ENCODE results near the gene HNRNPH3. TPM values are rescaled to one million over a fixed set of nuclear protein-coding genes. Genes with fewer than 3 reads are reported as not detected.

Gene HNRNPH3
- total RNA-seq, 4 donors from 2014 or later: 10.7 to 43.6 (median 37.0) TPM

DNA sequence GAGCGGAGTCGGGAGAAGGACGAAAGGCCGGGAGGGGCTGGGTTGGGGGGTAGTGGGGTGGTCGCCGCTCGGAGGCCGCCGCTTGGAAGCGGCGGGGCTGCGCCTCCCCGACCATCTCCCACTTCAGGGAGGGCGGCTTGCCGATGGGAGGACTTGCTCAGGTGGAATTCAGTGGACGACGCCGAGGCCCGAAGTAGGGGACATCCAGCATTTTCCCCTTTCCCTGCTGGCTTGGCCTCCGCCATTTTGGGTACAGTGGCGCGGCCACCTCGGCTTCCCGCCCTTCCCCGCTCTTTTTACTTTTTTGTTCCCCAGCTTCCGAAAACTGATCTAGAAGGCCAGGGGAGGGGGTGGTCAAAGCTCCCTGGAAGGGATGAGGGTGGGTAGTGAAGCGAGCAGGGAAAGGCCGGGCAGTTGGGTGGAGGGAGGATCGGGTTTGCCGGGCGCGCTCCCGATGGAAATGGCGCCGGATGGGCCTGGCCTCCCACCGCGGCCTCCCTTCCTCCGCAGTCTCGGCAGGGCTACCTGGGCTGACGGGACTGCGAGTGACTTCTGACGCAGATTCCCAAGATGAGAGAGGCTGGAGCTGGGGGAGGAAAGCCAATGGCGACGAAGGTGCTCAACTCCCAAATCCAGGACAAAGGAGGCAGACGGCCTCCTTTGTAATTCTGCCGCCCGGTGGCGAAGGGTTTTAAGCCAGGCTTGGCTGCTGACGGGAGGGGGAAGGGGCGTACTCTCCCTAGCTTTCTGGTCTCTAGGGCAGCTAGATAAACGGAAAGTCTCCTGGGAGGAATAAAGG is 594 bp downstream of the HNRNPH3 start, which contains the start of gene PBLD:
PBLD (minus strand) TSS at position 670 of the 799 bp plus-strand sequence. CDS start 26,084 bp downstream, outside the sequence.
- H3K27me3 ChIP-seq: no peaks in the 10 kb centered on the region
- H3K4me3 ChIP-seq: peak within 1 kb of the TSS; percentile 75 to 98 (median 86)
- intact Hi-C loops (cut with DNase I): no loop called here
- H3K36me3 ChIP-seq: no peaks in the 10 kb centered on the region
- peak in 2 of 4 donors; percentile 21 to 68 for TF ChIP-seq POLR2A (IDR thresholded peaks at IDR 0.05)
- TF ChIP-seq, protein P1, sequence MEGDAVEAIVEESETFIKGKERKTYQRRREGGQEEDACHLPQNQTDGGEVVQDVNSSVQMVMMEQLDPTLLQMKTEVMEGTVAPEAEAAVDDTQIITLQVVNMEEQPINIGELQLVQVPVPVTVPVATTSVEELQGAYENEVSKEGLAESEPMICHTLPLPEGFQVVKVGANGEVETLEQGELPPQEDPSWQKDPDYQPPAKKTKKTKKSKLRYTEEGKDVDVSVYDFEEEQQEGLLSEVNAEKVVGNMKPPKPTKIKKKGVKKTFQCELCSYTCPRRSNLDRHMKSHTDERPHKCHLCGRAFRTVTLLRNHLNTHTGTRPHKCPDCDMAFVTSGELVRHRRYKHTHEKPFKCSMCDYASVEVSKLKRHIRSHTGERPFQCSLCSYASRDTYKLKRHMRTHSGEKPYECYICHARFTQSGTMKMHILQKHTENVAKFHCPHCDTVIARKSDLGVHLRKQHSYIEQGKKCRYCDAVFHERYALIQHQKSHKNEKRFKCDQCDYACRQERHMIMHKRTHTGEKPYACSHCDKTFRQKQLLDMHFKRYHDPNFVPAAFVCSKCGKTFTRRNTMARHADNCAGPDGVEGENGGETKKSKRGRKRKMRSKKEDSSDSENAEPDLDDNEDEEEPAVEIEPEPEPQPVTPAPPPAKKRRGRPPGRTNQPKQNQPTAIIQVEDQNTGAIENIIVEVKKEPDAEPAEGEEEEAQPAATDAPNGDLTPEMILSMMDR (IDR thresholded peaks at IDR 0.05): peak in 4 of 6 experiments; percentile 31 to 49 (median 39)
- H3K27ac ChIP-seq: peak within 1 kb of the TSS; percentile 95 to 100 (median 98)
- 0 to 1% methylated on average over 25 to 26 of the region's 51 CpGs for WGBS, 2 donors
- no peaks in the 10 kb centered on the region for H3K9me3 ChIP-seq
- H3K4me1 ChIP-seq: peaks cover 20 to 72% (median 49%) of the 10 kb centered on the region in 3 donors
- DNase-seq: no peak

DNA sequence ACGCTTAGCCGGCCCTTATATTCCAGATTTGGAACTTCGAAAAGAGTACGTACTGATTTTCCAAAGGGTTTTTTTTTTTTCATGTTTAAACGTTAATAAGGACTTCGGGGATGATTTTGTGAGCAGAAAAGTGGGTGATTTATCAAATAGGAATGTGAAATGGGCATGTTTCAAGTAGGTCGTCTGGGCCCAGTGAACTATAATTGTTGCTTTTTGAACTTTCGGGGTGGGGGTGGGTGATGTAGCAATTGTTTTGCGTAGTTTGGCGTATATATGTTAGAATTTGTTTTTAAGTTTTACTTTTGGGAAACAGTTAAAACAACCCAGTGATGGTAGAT is 1.2 kb downstream of the HNRNPH3 start:
- H3K4me3 ChIP-seq: peak overlapping the region; percentile 75 to 98 (median 86)
- H3K27me3 ChIP-seq: no peaks in the 10 kb centered on the region
- intact Hi-C loops (cut with DNase I): no loop called here
- no peak for TF ChIP-seq POLR2A (IDR thresholded peaks at IDR 0.05)
- H3K27ac ChIP-seq: peak overlapping the region; percentile 95 to 100 (median 98)
- no peak for DNase-seq
- WGBS, 2 donors: 0 to 1% methylated on average over 10 of the region's 10 CpGs
- H3K4me1 ChIP-seq: peaks cover 20 to 72% (median 49%) of the 10 kb centered on the region in 3 donors
- no peaks in the 10 kb centered on the region for H3K9me3 ChIP-seq
- H3K36me3 ChIP-seq: peaks cover 0 to 2% (median 0%) of the 10 kb centered on the region in 3 donors

DNA sequence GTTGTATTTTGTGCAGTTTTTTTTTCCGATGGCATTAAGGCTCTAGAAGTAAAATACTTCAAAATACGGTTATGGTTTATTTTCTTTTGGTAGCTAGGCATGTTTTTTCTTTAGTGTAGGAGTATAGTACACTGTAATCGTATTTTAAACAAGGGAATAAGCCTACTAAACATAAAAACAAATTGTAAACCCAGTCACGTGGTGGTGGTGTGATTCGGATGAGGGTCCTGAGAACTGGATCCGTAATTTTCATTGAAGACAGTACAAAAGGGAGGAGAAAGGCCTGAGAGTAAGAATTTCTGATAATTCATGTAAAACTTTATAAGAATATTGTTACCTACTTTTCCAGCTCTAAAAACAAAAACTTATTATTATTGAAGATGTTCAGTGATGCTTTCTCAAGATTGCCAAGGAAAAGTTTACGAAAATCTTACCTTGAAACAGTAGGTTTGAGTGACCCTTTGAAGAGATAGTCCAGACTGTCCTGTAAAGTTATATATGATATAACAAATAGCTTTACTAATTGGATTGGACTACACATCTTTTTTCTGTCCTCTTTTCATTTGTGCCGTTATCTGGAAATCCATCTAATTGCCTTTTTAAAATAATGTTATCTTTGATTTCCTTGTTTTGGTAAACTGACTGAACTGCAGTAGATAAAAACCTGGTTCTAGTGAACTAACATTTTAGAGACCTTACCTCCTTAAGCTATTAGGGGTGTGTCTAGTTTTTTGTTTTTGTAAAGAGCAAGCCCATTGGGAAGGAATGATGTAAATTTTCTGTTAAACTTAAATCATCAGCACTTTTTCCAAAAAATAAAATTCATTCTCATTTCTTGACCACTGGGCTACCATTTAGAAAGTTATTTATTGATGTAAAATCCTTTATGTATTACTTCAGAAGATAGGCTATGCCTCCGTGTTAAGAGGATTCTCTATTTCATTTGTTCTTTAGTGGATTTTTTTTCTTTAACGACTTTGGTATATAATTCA is 1.9 kb downstream of the HNRNPH3 start:
- H3K36me3 ChIP-seq: peaks cover 0 to 9% (median 2%) of the 10 kb centered on the region in 3 donors
- peaks cover 17 to 72% (median 48%) of the 10 kb centered on the region in 3 donors for H3K4me1 ChIP-seq
- H3K9me3 ChIP-seq: no peaks in the 10 kb centered on the region
- H3K27me3 ChIP-seq: no peaks in the 10 kb centered on the region
- WGBS, 2 donors: 1 to 2% methylated on average over 10 of the region's 10 CpGs
- intact Hi-C loops (cut with DNase I): no loop called here
- peak overlapping the region; percentile 75 to 98 (median 86) for H3K4me3 ChIP-seq
- TF ChIP-seq POLR2A (IDR thresholded peaks at IDR 0.05): no peak
- TF ChIP-seq, protein P1 (IDR thresholded peaks at IDR 0.05): no peak
- H3K27ac ChIP-seq: peak overlapping the region; percentile 95 to 100 (median 98)
- DNase-seq: no peak

- no peak for TF ChIP-seq POLR2A (IDR thresholded peaks at IDR 0.05)
- TF ChIP-seq, protein P1 (IDR thresholded peaks at IDR 0.05): no peak
- H3K27me3 ChIP-seq: no peaks in the 10 kb centered on the region
- peaks cover 14 to 67% (median 42%) of the 10 kb centered on the region in 3 donors for H3K4me1 ChIP-seq
- intact Hi-C loops (cut with DNase I): no loop called here
- DNase-seq: no peak
- peak overlapping the region in 3 of 4 donors; percentile 81 to 98 (median 92) for H3K4me3 ChIP-seq
- no peaks in the 10 kb centered on the region for H3K9me3 ChIP-seq
- peaks cover 2 to 20% (median 8%) of the 10 kb centered on the region in 3 donors for H3K36me3 ChIP-seq
- 2 to 3% methylated on average over 8 of the region's 8 CpGs for WGBS, 2 donors
- peak overlapping the region in 1 of 4 donors; percentile 100 for H3K27ac ChIP-seq
Observed at GRCh38 chr10:68334672-68335467, 3.0 kb downstream of the HNRNPH3 start.
